CD4-positive, CD25-positive, alpha-beta regulatory T cell (primary cell): Measurements from ENCODE around the gene FBH1. TPM values are rescaled to one million over a fixed set of nuclear protein-coding genes. Genes with fewer than 3 reads are reported as not detected.
A peak's percentile ranks its signal among the peaks of the same experiment; 100 is the strongest.
"Not testable (repeated sequence)": the region's sequence is repeated elsewhere in the genome, so short reads cannot be mapped to it uniquely, and the experiment has no call there.

Source experiments
- ATAC-seq, 2 donors: fragments of 150-1000 bp; cut with Tn5 transposase; one replicate each; pipeline ENCODE4 v1.10.0; 2021; ENCODE audit warnings: low read depth in 2 of 2, moderate number of reproducible peaks in 2 of 2, moderate library complexity in 1 of 2
- DNase-seq, 3 donors: peaks; one replicate each; pipeline versions ENCODE4 v3.0.0 to v3.0.0-alpha.2; 2012 to 2022; ENCODE audit warnings: mixed read lengths in 1 of 3
- H3K27ac ChIP-seq: one replicate; pipeline ENCODE4 v1.7.0; 2013; ENCODE audit warnings: mild to moderate bottlenecking, low read length; ENCODE audit not compliant: insufficient read depth, poor library complexity, severe bottlenecking
- H3K27me3 ChIP-seq: one replicate; pipeline ENCODE4 v1.7.0; 2013; ENCODE audit warnings: low read length; ENCODE audit not compliant: control insufficient read depth, insufficient read depth
- H3K36me3 ChIP-seq: one replicate; pipeline ENCODE4 v1.7.0; 2013; ENCODE audit warnings: mild to moderate bottlenecking, low read length, moderate library complexity; ENCODE audit not compliant: control insufficient read depth, insufficient read depth
- H3K4me1 ChIP-seq: 2 replicates; pipeline ENCODE4 v1.7.0; 2013; ENCODE audit warnings: mild to moderate bottlenecking, low read length; ENCODE audit not compliant: insufficient read depth, control insufficient read depth, poor library complexity, severe bottlenecking
- H3K4me3 ChIP-seq: one replicate; pipeline ENCODE4 v1.7.0; 2013; ENCODE audit warnings: low read depth, mild to moderate bottlenecking, low read length, moderate library complexity
- H3K9me3 ChIP-seq, 2 experiments: 1 replicate in 1 of 2; 2 replicates in 1 of 2; pipeline ENCODE4 v1.7.0; 2013; ENCODE audit warnings: low read length in 2 of 2, mild to moderate bottlenecking in 1 of 2, moderate library complexity in 1 of 2; ENCODE audit not compliant: control insufficient read depth in 2 of 2
- H3K27ac Mint-ChIP-seq, 3 donors: one replicate each; pipeline ENCODE4 v1.8.0; 2020 to 2022; ENCODE audit warnings: mild to moderate bottlenecking in 3 of 3, mixed read lengths in 3 of 3, moderate library complexity in 2 of 3
- H3K27me3 Mint-ChIP-seq: one replicate; pipeline ENCODE4 v1.8.0; 2022; ENCODE audit warnings: mild to moderate bottlenecking, mixed read lengths
- H3K36me3 Mint-ChIP-seq: one replicate; pipeline ENCODE4 v1.8.0; 2020; ENCODE audit warnings: mixed read lengths
- H3K4me1 Mint-ChIP-seq, 4 donors: one replicate each; pipeline ENCODE4 v1.8.0; 2020 to 2022; ENCODE audit warnings: mixed read lengths in 4 of 4, mild to moderate bottlenecking in 1 of 4
- H3K4me3 Mint-ChIP-seq, 4 donors: one replicate each; pipeline ENCODE4 v1.8.0; 2020 to 2022; ENCODE audit warnings: mild to moderate bottlenecking in 4 of 4, mixed read lengths in 4 of 4, moderate library complexity in 3 of 4
- H3K9me3 Mint-ChIP-seq, 7 donors: one replicate each; pipeline ENCODE4 v1.8.0; 2020 to 2022; ENCODE audit warnings: mixed read lengths in 7 of 7, mild to moderate bottlenecking in 3 of 7, moderate library complexity in 2 of 7
- polyA plus RNA-seq, 4 donors: library from polyadenylated mRNA; unstranded; fragments of 300-500 nt; fragmentation: Illumina TruSeq; gene quantifications; one replicate each; pipeline ENCODE4 v1.2.3, GENCODE V29; 2021
- total RNA-seq: library from RNA; stranded (reverse); gene quantifications from one replicate; pipeline ENCODE4 v1.2.3, GENCODE V29; 2022

The FBH1 gene
- total and polyA plus RNA-seq, 5 donors from 2014 or later: 85.3 to 108 (median 102) TPM

DNA sequence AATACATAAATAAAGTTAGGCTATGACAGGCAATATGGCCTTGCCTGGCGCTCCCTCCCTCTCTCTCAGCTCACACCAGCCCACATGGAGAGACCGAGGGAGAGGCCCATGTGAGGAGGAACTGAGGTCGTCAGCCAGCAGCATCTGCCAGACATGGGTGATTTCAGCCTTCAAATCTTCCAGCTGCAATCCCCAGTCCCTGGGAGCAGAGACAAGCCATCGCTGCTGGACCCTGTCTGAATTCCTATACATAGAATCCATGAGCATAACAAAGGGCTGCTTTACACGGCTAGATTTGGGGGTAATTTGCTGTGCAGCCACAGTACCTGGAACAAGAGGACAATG, 35.9 kb upstream of the FBH1 start:
- H3K4me3 ChIP-seq: no peak overlapping the region

DNA sequence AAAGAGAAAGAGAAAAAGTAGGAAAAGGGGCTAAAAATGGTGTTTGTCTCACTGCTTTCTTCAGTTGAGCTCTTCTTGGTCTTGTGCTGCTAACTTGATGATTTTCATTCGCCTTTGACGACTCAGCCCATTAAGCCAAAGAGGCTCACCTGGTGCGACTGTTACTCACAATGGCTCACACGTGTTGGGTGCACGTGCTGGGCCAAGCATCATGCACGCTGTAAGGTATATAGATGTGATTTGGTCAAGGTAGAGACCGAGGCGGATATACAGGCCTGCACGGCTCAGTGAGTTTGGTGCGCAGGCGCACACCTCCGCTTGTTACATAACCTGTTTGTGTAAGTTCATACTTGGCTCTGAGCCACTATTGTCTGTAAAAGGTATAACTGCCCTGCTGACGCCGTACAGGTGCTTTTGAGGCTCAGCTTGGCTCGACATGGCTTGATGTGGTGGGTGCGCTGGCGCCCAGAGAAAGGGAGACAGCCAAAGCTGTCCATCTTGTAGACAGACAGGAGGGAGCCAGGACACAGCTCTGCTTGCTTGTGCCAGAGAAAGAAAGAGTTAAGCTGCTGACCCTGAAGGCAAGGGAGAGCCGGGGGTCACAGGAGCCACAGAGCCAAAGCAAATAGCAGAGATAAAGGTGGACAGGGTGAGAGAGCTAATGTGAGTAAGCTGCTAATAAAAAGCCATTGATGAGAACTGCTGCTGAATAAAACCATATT, 33.9 kb upstream of the FBH1 start:
- no peaks in the 10 kb centered on the region for H3K4me1 Mint-ChIP-seq
- Histone ChIP-seq H3K4me1 (no peaks in the 10 kb centered on the region), H3K36me3 (no peaks in the 10 kb centered on the region), H3K4me3 (no peak overlapping the region), H3K27me3 (no peaks in the 10 kb centered on the region), H3K9me3 (no peaks in the 10 kb centered on the region), H3K27ac (no peak overlapping the region)
- no peak overlapping the region for H3K4me3 Mint-ChIP-seq
- no peaks in the 10 kb centered on the region for H3K27me3 Mint-ChIP-seq
- H3K27ac Mint-ChIP-seq: peak overlapping the region in 1 of 3 donors; percentile 69
- DNase-seq (no peak), ATAC-seq (no peak)
- peaks cover 0 to 3% (median 0%) of the 10 kb centered on the region in 7 donors for H3K9me3 Mint-ChIP-seq
- H3K36me3 Mint-ChIP-seq: no peaks in the 10 kb centered on the region

More for the DNA sequence above, 35.9 kb upstream of the FBH1 start:
- no peak for DNase-seq
- H3K36me3 Mint-ChIP-seq: no peaks in the 10 kb centered on the region
- Histone ChIP-seq H3K36me3 (no peaks in the 10 kb centered on the region), H3K9me3 (no peaks in the 10 kb centered on the region), H3K27ac (no peak overlapping the region), H3K27me3 (no peaks in the 10 kb centered on the region), H3K4me1 (no peaks in the 10 kb centered on the region)
- H3K4me3 Mint-ChIP-seq: no peak overlapping the region
- H3K9me3 Mint-ChIP-seq: peaks cover 0 to 4% (median 0%) of the 10 kb centered on the region in 7 donors
- H3K4me1 Mint-ChIP-seq: no peaks in the 10 kb centered on the region
- no peak overlapping the region for H3K27ac Mint-ChIP-seq
- ATAC-seq: no peak
- H3K27me3 Mint-ChIP-seq: no peaks in the 10 kb centered on the region

DNA sequence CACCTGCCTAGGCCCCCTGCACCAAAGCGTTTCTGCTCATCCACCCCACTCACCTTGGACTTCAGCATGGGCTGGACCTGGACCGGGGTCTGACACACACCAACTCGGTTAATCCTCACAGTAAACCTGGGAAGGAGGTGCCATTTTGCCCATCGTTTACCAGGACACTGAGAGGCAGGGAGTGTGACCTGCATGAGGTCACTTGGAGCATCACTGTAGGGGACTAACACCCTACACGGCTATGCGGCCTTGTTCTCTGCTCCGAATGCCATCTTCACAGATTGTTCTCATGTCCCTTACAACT, 33.4 kb upstream of the FBH1 start:
- ATAC-seq (no peak), DNase-seq (no peak)
- no peaks in the 10 kb centered on the region for H3K27me3 ChIP-seq
- no peaks in the 10 kb centered on the region for H3K36me3 ChIP-seq
- H3K4me1 ChIP-seq: no peaks in the 10 kb centered on the region
- H3K4me3 ChIP-seq: no peak overlapping the region
- Mint-ChIP-seq H3K36me3 (peaks cover 5% of the 10 kb centered on the region), H3K4me3 (no peak overlapping the region), H3K9me3 (peaks cover 0 to 3% (median 0%) of the 10 kb centered on the region in 7 donors), H3K27me3 (no peaks in the 10 kb centered on the region), H3K4me1 (no peaks in the 10 kb centered on the region), H3K27ac (no peak overlapping the region)
- H3K27ac ChIP-seq: no peak overlapping the region
- H3K9me3 ChIP-seq: no peaks in the 10 kb centered on the region

- Histone ChIP-seq H3K36me3 (no peaks in the 10 kb centered on the region), H3K4me1 (no peaks in the 10 kb centered on the region), H3K27ac (no peak overlapping the region), H3K4me3 (no peak overlapping the region), H3K27me3 (no peaks in the 10 kb centered on the region), H3K9me3 (no peaks in the 10 kb centered on the region)
- Mint-ChIP-seq H3K27me3 (no peaks in the 10 kb centered on the region), H3K4me1 (no peaks in the 10 kb centered on the region), H3K36me3 (peaks cover 14% of the 10 kb centered on the region), H3K27ac (no peak overlapping the region), H3K9me3 (peaks cover 0 to 2% (median 0%) of the 10 kb centered on the region in 7 donors), H3K4me3 (no peak overlapping the region)
- DNase-seq (no peak), ATAC-seq (no peak)
These were observed 31.2 kb upstream of the FBH1 start for GRCh38 chr10:5858811-5859210.

- no peaks in the 10 kb centered on the region for H3K27me3 Mint-ChIP-seq
- Histone ChIP-seq H3K9me3 (no peaks in the 10 kb centered on the region), H3K4me1 (no peaks in the 10 kb centered on the region), H3K4me3 (no peak overlapping the region), H3K36me3 (no peaks in the 10 kb centered on the region), H3K27me3 (no peaks in the 10 kb centered on the region), H3K27ac (no peak overlapping the region)
- ATAC-seq (no peak), DNase-seq (no peak)
- H3K4me1 Mint-ChIP-seq: no peaks in the 10 kb centered on the region
- peaks cover 20% of the 10 kb centered on the region for H3K36me3 Mint-ChIP-seq
- H3K4me3 Mint-ChIP-seq: no peak overlapping the region
- H3K27ac Mint-ChIP-seq: no peak overlapping the region
- peaks cover 0 to 2% (median 0%) of the 10 kb centered on the region in 7 donors for H3K9me3 Mint-ChIP-seq
These were observed 30.0 kb upstream of the FBH1 start for GRCh38 chr10:5860066-5860465.

DNA sequence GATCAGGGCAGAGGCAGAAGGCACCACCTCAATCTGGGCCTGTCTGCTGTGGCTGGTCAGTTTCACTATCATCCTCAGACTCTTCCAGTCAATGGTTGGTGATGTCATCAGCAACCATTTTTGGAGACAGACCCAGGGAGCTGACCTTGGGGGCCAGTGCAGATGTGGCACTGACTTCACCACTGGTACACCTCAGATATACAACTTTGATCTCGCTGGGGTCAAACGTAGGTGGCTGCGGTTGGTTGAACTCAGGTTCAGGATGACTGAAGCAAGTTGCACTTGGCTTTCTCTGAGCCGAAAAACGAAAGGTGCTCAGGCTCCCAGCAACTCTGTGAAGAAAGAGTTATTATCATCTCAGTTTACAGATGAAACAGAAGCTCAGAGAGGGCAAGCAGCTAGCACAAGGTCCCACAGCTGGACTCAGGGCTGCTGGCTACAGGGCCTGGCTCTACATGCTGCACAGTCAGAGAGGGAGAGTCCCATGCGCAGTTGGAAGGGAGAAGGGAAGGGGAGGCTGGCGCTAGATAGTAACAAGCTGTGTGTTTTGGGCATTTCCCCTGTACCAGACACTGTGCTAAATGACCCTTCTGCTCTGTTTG, 27.6 kb upstream of the FBH1 start:
- H3K9me3 ChIP-seq: no peaks in the 10 kb centered on the region
- Mint-ChIP-seq H3K27me3 (no peaks in the 10 kb centered on the region), H3K4me3 (no peak overlapping the region), H3K4me1 (no peaks in the 10 kb centered on the region), H3K27ac (peak overlapping the region in 1 of 3 donors; percentile 58), H3K36me3 (peaks cover 20% of the 10 kb centered on the region), H3K9me3 (no peaks in the 10 kb centered on the region)
- H3K36me3 ChIP-seq: no peaks in the 10 kb centered on the region
- no peak for DNase-seq
- no peak overlapping the region for H3K27ac ChIP-seq
- ATAC-seq: peak in 1 of 2 donors; percentile 16
- no peaks in the 10 kb centered on the region for H3K4me1 ChIP-seq
- H3K4me3 ChIP-seq: no peak overlapping the region
- no peaks in the 10 kb centered on the region for H3K27me3 ChIP-seq

- H3K9me3 ChIP-seq, DNase-seq, H3K4me1 ChIP-seq, H3K4me3 Mint-ChIP-seq, ATAC-seq, H3K27me3 Mint-ChIP-seq, H3K4me1 Mint-ChIP-seq, H3K36me3 ChIP-seq, H3K27me3 ChIP-seq, H3K9me3 Mint-ChIP-seq, H3K27ac ChIP-seq, H3K4me3 ChIP-seq: not testable (repeated sequence)
- H3K27ac Mint-ChIP-seq: peak overlapping the region in 1 of 3 donors; percentile 60
- H3K36me3 Mint-ChIP-seq: peaks cover 20% of the 10 kb centered on the region
These were observed 26.9 kb upstream of the FBH1 start for GRCh38 chr10:5862981-5863685.
